Panc1 (cell line): ENCODE results near the gene DTNB. TPM values are rescaled to one million over a fixed set of nuclear protein-coding genes. Genes with fewer than 3 reads are reported as not detected.

Experiments
- ATAC-seq: fragments of 200-7000 bp; cut with Tn5 transposase; 2 replicates; pipeline ENCODE4 v1.9.1; 2020; ENCODE audit warnings: mild to moderate bottlenecking, moderate library complexity
- BruUV-seq: library from RNA; stranded (reverse); fragments of 400-500 nt; replicated peaks from 2 replicates; lab custom pipeline; 2021; lab: Mats Ljungman, UMichigan
- CTCF ChIA-PET: fragments of 300-600 bp; sonication (Branson Sonifier 250); formaldehyde crosslinking; loops from one replicate; lab custom pipeline; 2022; ENCODE audit warnings: antibody characterized with exemption; lab: Charles Lee
- POLR2A ChIA-PET: fragments of 300-600 bp; sonication (Branson Sonifier 250); formaldehyde crosslinking; loops from one replicate; lab custom pipeline; 2022; ENCODE audit warnings: antibody characterized with exemption; lab: Charles Lee
- DNase-seq: peaks from one replicate; pipeline ENCODE4 v3.0.0-alpha.2; 2010; ENCODE audit warnings: low read depth, low spot score
- H3K27ac ChIP-seq: 2 replicates; pipeline ENCODE4 v1.5.1; 2011; ENCODE audit warnings: mild to moderate bottlenecking, low read length, inconsistent platforms
- H3K27me3 ChIP-seq: fragments of 200-500 bp; sonication (Bioruptor generic); 2 replicates; pipeline ENCODE4 v1.6.0; 2014; ENCODE audit warnings: low read length, inconsistent platforms; ENCODE audit not compliant: control insufficient read depth, insufficient read depth
- H3K36me3 ChIP-seq: fragments of 200-500 bp; sonication (Bioruptor generic); 2 replicates; pipeline ENCODE4 v1.5.1; 2014; ENCODE audit warnings: inconsistent platforms, mild to moderate bottlenecking, low read length, moderate library complexity; ENCODE audit not compliant: control insufficient read depth, insufficient read depth
- H3K4me1 ChIP-seq: 2 replicates; pipeline ENCODE4 v1.5.1; 2011; ENCODE audit warnings: inconsistent platforms, mild to moderate bottlenecking, low read length, moderate library complexity; ENCODE audit not compliant: control insufficient read depth, insufficient read depth
- H3K4me3 ChIP-seq, 2 experiments: 2 replicates each; pipeline ENCODE4 v1.5.1; 2011 to 2012; ENCODE audit warnings: low read depth in 2 of 2, low read length in 2 of 2, mild to moderate bottlenecking in 2 of 2, inconsistent platforms in 1 of 2, moderate library complexity in 1 of 2
- H3K9me3 ChIP-seq: fragments of 200-500 bp; sonication (Bioruptor generic); 2 replicates; pipeline ENCODE4 v1.5.1; 2014; ENCODE audit warnings: low read depth, mild to moderate bottlenecking, inconsistent platforms, low read length, moderate library complexity; ENCODE audit not compliant: control insufficient read depth, insufficient read depth
- POLR2AphosphoS5 ChIP-seq: IDR thresholded peaks from 2 replicates; pipeline ENCODE4 v1.6.1; 2012; ENCODE audit warnings: mild to moderate bottlenecking, low read depth, low read length, moderate library complexity
- SIN3A ChIP-seq: IDR thresholded peaks from 2 replicates; pipeline ENCODE4 v1.6.1; 2012; ENCODE audit warnings: low read depth, mild to moderate bottlenecking, low read length, moderate library complexity, borderline replicate concordance; ENCODE audit not compliant: insufficient read depth
- TCF7L2 ChIP-seq: IDR thresholded peaks from 2 replicates; pipeline ENCODE4 v1.6.1; 2011; ENCODE audit warnings: mild to moderate bottlenecking, low read depth, low read length, inconsistent platforms
- in situ Hi-C: cut with HindIII; loops from 2 replicates; pipeline ENCODE4 v1.10.0; 2016; ENCODE audit warnings: low sequenced_read_pairs, low pct_unique_long_range_greater_than_20kb
- intact Hi-C: fragments of 100-400 bp; cut with micrococcal nuclease; formaldehyde crosslinking; loops from one replicate; pipeline ENCODE4 v1.10.0; 2022; ENCODE audit not compliant: unreplicated experiment
- total RNA-seq: library from RNA; stranded (reverse); gene quantifications from one replicate; pipeline ENCODE4 v1.2.1, GENCODE V29; 2021; ENCODE audit not compliant: unreplicated experiment
- TF ChIP-seq, protein P1 (sequence below), 2 experiments: IDR thresholded peaks; 2 replicates each; pipeline ENCODE4 v1.6.1; 2011 to 2012; ENCODE audit warnings: low read depth in 2 of 2, control low read depth in 1 of 2, low read length in 1 of 2, mild to moderate bottlenecking in 1 of 2, moderate library complexity in 1 of 2; ENCODE audit not compliant: insufficient read depth in 1 of 2
- TF ChIP-seq, protein P2 (sequence below): fragments of 450-650 bp; IDR thresholded peaks from 2 replicates; pipeline ENCODE4 v1.5.1; 2017; ENCODE audit warnings: mild to moderate bottlenecking

Gene DTNB
- total RNA-seq, 1 experiment from 2014 or later: 37.8 TPM

DNA sequence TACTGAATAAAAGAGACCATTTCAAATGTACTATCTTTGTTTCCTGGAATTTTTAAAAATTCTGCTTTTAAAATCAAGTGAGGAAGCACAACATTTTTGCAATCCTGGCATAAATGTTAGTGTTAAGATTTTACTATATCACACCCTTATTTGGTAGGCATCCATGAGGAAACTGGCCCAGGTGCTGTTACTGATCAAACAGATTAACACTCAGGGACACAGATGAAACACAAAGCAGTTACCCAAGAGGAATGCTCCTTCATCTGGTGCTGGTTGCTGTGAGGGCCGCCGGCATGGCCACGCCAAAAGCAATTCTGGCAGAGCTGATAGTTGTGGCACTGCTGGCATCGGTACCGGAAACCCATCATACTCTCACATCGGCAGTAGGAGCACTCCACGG, 96.8 kb downstream of the DTNB start:
- H3K27ac ChIP-seq: no peak overlapping the region
- CTCF ChIA-PET: no interaction called here
- no peak for ATAC-seq
- H3K4me1 ChIP-seq: no peaks in the 10 kb centered on the region
- DNase-seq: no peak
- no peaks in the 10 kb centered on the region; the same call in 1 of the 2 replicates for H3K36me3 ChIP-seq
- POLR2A ChIA-PET: no interaction called here
- BruUV-seq: no TSS peak
- TF ChIP-seq, protein P1, sequence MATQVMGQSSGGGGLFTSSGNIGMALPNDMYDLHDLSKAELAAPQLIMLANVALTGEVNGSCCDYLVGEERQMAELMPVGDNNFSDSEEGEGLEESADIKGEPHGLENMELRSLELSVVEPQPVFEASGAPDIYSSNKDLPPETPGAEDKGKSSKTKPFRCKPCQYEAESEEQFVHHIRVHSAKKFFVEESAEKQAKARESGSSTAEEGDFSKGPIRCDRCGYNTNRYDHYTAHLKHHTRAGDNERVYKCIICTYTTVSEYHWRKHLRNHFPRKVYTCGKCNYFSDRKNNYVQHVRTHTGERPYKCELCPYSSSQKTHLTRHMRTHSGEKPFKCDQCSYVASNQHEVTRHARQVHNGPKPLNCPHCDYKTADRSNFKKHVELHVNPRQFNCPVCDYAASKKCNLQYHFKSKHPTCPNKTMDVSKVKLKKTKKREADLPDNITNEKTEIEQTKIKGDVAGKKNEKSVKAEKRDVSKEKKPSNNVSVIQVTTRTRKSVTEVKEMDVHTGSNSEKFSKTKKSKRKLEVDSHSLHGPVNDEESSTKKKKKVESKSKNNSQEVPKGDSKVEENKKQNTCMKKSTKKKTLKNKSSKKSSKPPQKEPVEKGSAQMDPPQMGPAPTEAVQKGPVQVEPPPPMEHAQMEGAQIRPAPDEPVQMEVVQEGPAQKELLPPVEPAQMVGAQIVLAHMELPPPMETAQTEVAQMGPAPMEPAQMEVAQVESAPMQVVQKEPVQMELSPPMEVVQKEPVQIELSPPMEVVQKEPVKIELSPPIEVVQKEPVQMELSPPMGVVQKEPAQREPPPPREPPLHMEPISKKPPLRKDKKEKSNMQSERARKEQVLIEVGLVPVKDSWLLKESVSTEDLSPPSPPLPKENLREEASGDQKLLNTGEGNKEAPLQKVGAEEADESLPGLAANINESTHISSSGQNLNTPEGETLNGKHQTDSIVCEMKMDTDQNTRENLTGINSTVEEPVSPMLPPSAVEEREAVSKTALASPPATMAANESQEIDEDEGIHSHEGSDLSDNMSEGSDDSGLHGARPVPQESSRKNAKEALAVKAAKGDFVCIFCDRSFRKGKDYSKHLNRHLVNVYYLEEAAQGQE (IDR thresholded peaks at IDR 0.05; ENCODE audit: insufficient read depth in 1 of 2, low read depth in 2 of 2, low read length in 1 of 2): no peak
- no peak for TF ChIP-seq TCF7L2
- no peak overlapping the region for H3K4me3 ChIP-seq
- no peaks in the 10 kb centered on the region for H3K9me3 ChIP-seq
- in situ Hi-C loops: no loop called here
- intact Hi-C loops: no loop called here
- no peaks in the 10 kb centered on the region for H3K27me3 ChIP-seq

DNA sequence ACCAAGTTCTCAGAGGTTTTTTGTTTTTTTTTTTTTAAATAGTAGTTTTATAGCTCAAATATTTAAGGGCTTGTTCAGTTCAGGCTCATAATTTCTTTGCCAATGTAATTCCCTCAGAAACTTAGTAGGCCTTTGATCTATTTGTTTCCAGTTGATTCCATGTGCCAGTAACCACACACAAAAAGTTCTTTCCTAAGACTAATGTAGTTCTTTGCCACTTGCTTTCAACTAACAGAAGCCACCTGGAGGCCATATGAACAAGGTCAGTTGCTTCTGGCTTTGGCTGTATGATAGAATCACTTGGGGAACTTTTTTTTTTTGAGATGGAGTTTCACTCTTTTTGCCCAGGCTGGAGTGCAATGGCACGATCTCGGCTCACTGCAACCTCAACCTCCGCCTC, 100.7 kb downstream of the DTNB start:
- ChIA-PET POLR2A (no interaction called here), CTCF (no interaction called here)
- intact Hi-C loops: no loop called here
- Histone ChIP-seq H3K27me3 (no peaks in the 10 kb centered on the region), H3K4me1 (no peaks in the 10 kb centered on the region), H3K36me3 (no peaks in the 10 kb centered on the region), H3K9me3 (no peaks in the 10 kb centered on the region), H3K27ac (no peak overlapping the region), H3K4me3 (no peak overlapping the region)
- no peak for TF ChIP-seq SIN3A
- TF ChIP-seq TCF7L2: no peak
- TF ChIP-seq, protein P2, sequence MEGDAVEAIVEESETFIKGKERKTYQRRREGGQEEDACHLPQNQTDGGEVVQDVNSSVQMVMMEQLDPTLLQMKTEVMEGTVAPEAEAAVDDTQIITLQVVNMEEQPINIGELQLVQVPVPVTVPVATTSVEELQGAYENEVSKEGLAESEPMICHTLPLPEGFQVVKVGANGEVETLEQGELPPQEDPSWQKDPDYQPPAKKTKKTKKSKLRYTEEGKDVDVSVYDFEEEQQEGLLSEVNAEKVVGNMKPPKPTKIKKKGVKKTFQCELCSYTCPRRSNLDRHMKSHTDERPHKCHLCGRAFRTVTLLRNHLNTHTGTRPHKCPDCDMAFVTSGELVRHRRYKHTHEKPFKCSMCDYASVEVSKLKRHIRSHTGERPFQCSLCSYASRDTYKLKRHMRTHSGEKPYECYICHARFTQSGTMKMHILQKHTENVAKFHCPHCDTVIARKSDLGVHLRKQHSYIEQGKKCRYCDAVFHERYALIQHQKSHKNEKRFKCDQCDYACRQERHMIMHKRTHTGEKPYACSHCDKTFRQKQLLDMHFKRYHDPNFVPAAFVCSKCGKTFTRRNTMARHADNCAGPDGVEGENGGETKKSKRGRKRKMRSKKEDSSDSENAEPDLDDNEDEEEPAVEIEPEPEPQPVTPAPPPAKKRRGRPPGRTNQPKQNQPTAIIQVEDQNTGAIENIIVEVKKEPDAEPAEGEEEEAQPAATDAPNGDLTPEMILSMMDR: no peak
- TF ChIP-seq POLR2AphosphoS5: no peak
- TF ChIP-seq, protein P1 (IDR thresholded peaks at IDR 0.05; ENCODE audit: insufficient read depth in 1 of 2, low read depth in 2 of 2, low read length in 1 of 2): no peak
- in situ Hi-C loops: no loop called here
- DNase-seq: no peak
- ATAC-seq: no peak
- TSS peak; percentile 38 for BruUV-seq
